Measurements from ENCODE around the gene MTA1.

DNA sequence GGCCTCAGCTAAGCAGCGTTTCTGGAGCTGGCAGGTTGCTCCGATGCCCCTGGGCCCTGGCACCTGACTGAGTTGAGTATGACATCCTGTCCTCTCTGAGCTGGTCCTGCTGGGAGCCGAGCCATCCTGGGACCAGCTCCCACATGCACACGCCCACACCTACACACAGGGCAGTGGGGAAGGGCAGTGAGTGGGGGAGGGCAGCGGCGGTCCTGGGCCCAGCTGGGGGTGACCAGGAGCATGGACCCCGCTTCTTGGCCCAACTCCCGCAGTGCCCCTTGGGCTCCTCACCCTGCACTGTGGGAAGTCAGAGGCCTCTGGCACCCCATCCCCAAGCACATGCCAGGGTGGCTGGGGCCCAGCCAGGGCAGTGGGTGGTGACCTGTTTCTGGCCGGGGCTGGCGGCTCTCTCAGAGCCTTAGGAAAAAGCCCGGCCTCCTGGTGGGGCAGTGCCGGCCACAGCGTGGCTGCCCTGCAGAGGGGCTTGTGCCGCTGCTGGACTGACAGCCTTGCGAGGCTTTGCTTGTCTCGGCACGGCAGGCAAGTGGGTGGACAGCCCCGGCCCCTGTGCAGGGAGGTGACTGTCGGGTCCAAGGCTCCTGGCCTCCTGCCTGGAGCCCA lies 49.1 kb downstream of the MTA1 start:
- TF ChIP-seq CTCF (IDR thresholded peaks at IDR 0.05; ENCODE audit: low read length) (no peak), EZH2 (IDR thresholded peaks at IDR 0.05; ENCODE audit: borderline replicate concordance, low read length) (no peak)
